Measurements from ENCODE around the gene FLYWCH1.

FLYWCH1 gene

GRCh38 chr16:2981899-2982250 is 70.1 kb downstream of the FLYWCH1 start:
- DNase-seq (ENCODE audit: low read depth in 2 of 3, low spot score in 2 of 3), result no peak

GRCh38 chr16:2982402-2982801 is 70.7 kb downstream of the FLYWCH1 start:
- DNase-seq (ENCODE audit: low read depth in 2 of 3, low spot score in 2 of 3), result no peak

- DNase-seq (ENCODE audit: low read depth in 2 of 3, low spot score in 2 of 3), result peak in 2 of 3 experiments; percentile 68 to 81
Observed at GRCh38 chr16:2983706-2984136, 72.0 kb downstream of the FLYWCH1 start.

GRCh38 chr16:2985462-2985861 is 73.7 kb downstream of the FLYWCH1 start:
- no peak for DNase-seq (ENCODE audit: low read depth in 2 of 3, low spot score in 2 of 3)

- DNase-seq (ENCODE audit: low read depth in 2 of 3, low spot score in 2 of 3), result no peak
Observed at GRCh38 chr16:2985893-2986355, 74.2 kb downstream of the FLYWCH1 start.

- no peak for DNase-seq (ENCODE audit: low read depth in 2 of 3, low spot score in 2 of 3)
Observed at GRCh38 chr16:2986623-2987188, 75.0 kb downstream of the FLYWCH1 start.

GRCh38 chr16:2987286-2987685 is 75.6 kb downstream of the FLYWCH1 start:
- DNase-seq (ENCODE audit: low read depth in 2 of 3, low spot score in 2 of 3), result no peak

GRCh38 chr16:2987833-2988232 is 76.1 kb downstream of the FLYWCH1 start:
- no peak for DNase-seq (ENCODE audit: low read depth in 2 of 3, low spot score in 2 of 3)

- no peak for DNase-seq (ENCODE audit: low read depth in 2 of 3, low spot score in 2 of 3)
Observed at GRCh38 chr16:2988590-2989099, 76.9 kb downstream of the FLYWCH1 start.

GRCh38 chr16:2990891-2991290 is 79.2 kb downstream of the FLYWCH1 start:
- DNase-seq (ENCODE audit: low read depth in 2 of 3, low spot score in 2 of 3), result no peak

GRCh38 chr16:2991566-2992261 is 80.0 kb downstream of the FLYWCH1 start:
- no peak for DNase-seq (ENCODE audit: low read depth in 2 of 3, low spot score in 2 of 3)

GRCh38 chr16:2992383-2993081 is 80.8 kb downstream of the FLYWCH1 start:
- DNase-seq (ENCODE audit: low read depth in 2 of 3, low spot score in 2 of 3), result no peak

GRCh38 chr16:2996298-2996697 is 84.6 kb downstream of the FLYWCH1 start:
- DNase-seq (ENCODE audit: low read depth in 2 of 3, low spot score in 2 of 3), result no peak

- DNase-seq (ENCODE audit: low read depth in 2 of 3, low spot score in 2 of 3), result no peak
Observed at GRCh38 chr16:2999929-3000328, 88.2 kb downstream of the FLYWCH1 start.

- no peak for DNase-seq (ENCODE audit: low read depth in 2 of 3, low spot score in 2 of 3)
Observed at GRCh38 chr16:3000540-3000939, 88.8 kb downstream of the FLYWCH1 start.

Measured in activated CD8-positive, alpha-beta memory T cell treated with anti-CD3 and anti-CD28 coated beads for 48 hours (primary cell).